ENCODE data around the gene CA4. TPM values are rescaled to one million over a fixed set of nuclear protein-coding genes. Genes with fewer than 3 reads are reported as not detected.

CA4 gene
- total and polyA plus RNA-seq, 2 donors (not counting 1 experiment from before 2014, with no cell fraction given): not detected

- Histone ChIP-seq H3K4me1 (ENCODE audit: control insufficient read depth in 2 of 2, insufficient read depth in 2 of 2, low read length in 2 of 2) (peaks cover 0 to 2% of the 10 kb centered on the region in 2 donors), H3K4me2 (replicated peaks; ENCODE audit: low read depth, low read length, poor library complexity, severe bottlenecking) (no peak overlapping the region), H4K20me1 (ENCODE audit: control insufficient read depth, insufficient read depth, low read length, poor library complexity, severe bottlenecking) (no peaks in the 10 kb centered on the region), H2AFZ (ENCODE audit: insufficient read depth, low read depth, low read length, poor library complexity, severe bottlenecking) (no peak overlapping the region), H3K9ac (ENCODE audit: low read length) (no peak overlapping the region), H3K79me2 (ENCODE audit: control insufficient read depth, insufficient read depth, low read length) (no peaks in the 10 kb centered on the region), H3K36me3 (replicated peaks in 1 of 2; ENCODE audit: control extremely low read depth in 1 of 2, control insufficient read depth in 1 of 2, extremely low read depth in 1 of 2, insufficient read depth in 2 of 2, low read length in 1 of 2) (no peaks in the 10 kb centered on the region), H3K27ac (ENCODE audit: low read length in 2 of 2) (no peak overlapping the region), H3K9me3 (ENCODE audit: control extremely low read depth in 1 of 3, control insufficient read depth in 2 of 3, insufficient read depth in 1 of 3, low read length in 2 of 3) (no peaks in the 10 kb centered on the region), H3K4me3 (ENCODE audit: control extremely low read depth in 1 of 5, extremely low read depth in 1 of 5, insufficient read depth in 1 of 5, low read depth in 2 of 5, low read length in 4 of 5) (no peak overlapping the region), H3K27me3 (replicated peaks in 1 of 4; ENCODE audit: control extremely low read depth in 1 of 4, control insufficient read depth in 3 of 4, insufficient read depth in 4 of 4, low read length in 3 of 4) (peaks cover 0 to 11% (median 0%) of the 10 kb centered on the region in 4 experiments)
- H3K27ac Mint-ChIP-seq: no peak overlapping the region
- intact Hi-C loops (cut with micrococcal nuclease): no loop called here
- TF ChIP-seq CTCF (IDR thresholded peaks at IDR 0.05): no peak
- TF ChIP-seq EZH2 (IDR thresholded peaks at IDR 0.05; ENCODE audit: borderline replicate concordance, insufficient read depth, low read depth, low read length, poor library complexity, severe bottlenecking): no peak
- DNase-seq (no peak), ATAC-seq (ENCODE audit: low read depth) (no peak)
- ChIA-PET CTCF (no interaction called here), POLR2A (no interaction called here)
- H3K4me3 Mint-ChIP-seq: no peak overlapping the region
- H3K27me3 Mint-ChIP-seq: peaks cover 18% of the 10 kb centered on the region
- WGBS (ENCODE audit: insufficient coverage): 67% methylated on average over 4 of the region's 5 CpGs
- H3K9me3 Mint-ChIP-seq (ENCODE audit: insufficient read depth): no peaks in the 10 kb centered on the region
- H3K4me1 Mint-ChIP-seq: peaks cover 11% of the 10 kb centered on the region
These were observed 16.2 kb downstream of the CA4 start for GRCh38 chr17:60165971-60166370.

- Histone ChIP-seq H2AFZ (ENCODE audit: insufficient read depth, low read depth, low read length, poor library complexity, severe bottlenecking) (no peak overlapping the region), H3K9ac (ENCODE audit: low read length) (no peak overlapping the region), H3K4me1 (ENCODE audit: control insufficient read depth in 2 of 2, insufficient read depth in 2 of 2, low read length in 2 of 2) (no peaks in the 10 kb centered on the region), H3K27me3 (replicated peaks in 1 of 4; ENCODE audit: control extremely low read depth in 1 of 4, control insufficient read depth in 3 of 4, insufficient read depth in 4 of 4, low read length in 3 of 4) (peaks cover 0 to 4% (median 0%) of the 10 kb centered on the region in 4 experiments), H3K27ac (ENCODE audit: low read length in 2 of 2) (no peak overlapping the region), H4K20me1 (ENCODE audit: control insufficient read depth, insufficient read depth, low read length, poor library complexity, severe bottlenecking) (no peaks in the 10 kb centered on the region), H3K9me3 (ENCODE audit: control extremely low read depth in 1 of 3, control insufficient read depth in 2 of 3, insufficient read depth in 1 of 3, low read length in 2 of 3) (no peaks in the 10 kb centered on the region), H3K4me3 (ENCODE audit: control extremely low read depth in 1 of 5, extremely low read depth in 1 of 5, insufficient read depth in 1 of 5, low read depth in 2 of 5, low read length in 4 of 5) (no peak overlapping the region), H3K36me3 (replicated peaks in 1 of 2; ENCODE audit: control extremely low read depth in 1 of 2, control insufficient read depth in 1 of 2, extremely low read depth in 1 of 2, insufficient read depth in 2 of 2, low read length in 1 of 2) (no peaks in the 10 kb centered on the region), H3K79me2 (ENCODE audit: control insufficient read depth, insufficient read depth, low read length) (no peaks in the 10 kb centered on the region), H3K4me2 (replicated peaks; ENCODE audit: low read depth, low read length, poor library complexity, severe bottlenecking) (no peak overlapping the region)
- Mint-ChIP-seq H3K27me3 (peaks cover 7% of the 10 kb centered on the region), H3K4me1 (peaks cover 9% of the 10 kb centered on the region), H3K9me3 (ENCODE audit: insufficient read depth) (no peaks in the 10 kb centered on the region), H3K4me3 (no peak overlapping the region), H3K27ac (no peak overlapping the region)
- ATAC-seq (ENCODE audit: low read depth) (no peak), DNase-seq (no peak)
- TF ChIP-seq CTCF (IDR thresholded peaks at IDR 0.05) (no peak), EZH2 (IDR thresholded peaks at IDR 0.05; ENCODE audit: borderline replicate concordance, insufficient read depth, low read depth, low read length, poor library complexity, severe bottlenecking) (no peak)
- WGBS (ENCODE audit: insufficient coverage): 91% methylated on average over 11 of the region's 11 CpGs
- intact Hi-C loops (cut with micrococcal nuclease): no loop called here
- POLR2A ChIA-PET: no interaction called here
- CTCF ChIA-PET: no interaction called here
These were observed 17.4 kb downstream of the CA4 start for GRCh38 chr17:60167065-60167741.
